HL-60 (cell line): Measurements from ENCODE around the gene MEAK7.
"Not testable (repeated sequence)": the region's sequence is repeated elsewhere in the genome, so short reads cannot be mapped to it uniquely, and the experiment has no call there.

Source experiments
- DNase-seq, 2 experiments: peaks; one replicate each; pipeline ENCODE4 v3.0.0-alpha.2; 2010 to 2020; ENCODE audit warnings: low read depth in 1 of 2, low spot score in 1 of 2
- H3K27ac ChIP-seq: fragments of 250-450 bp; sonication (Bioruptor Pico); replicated peaks from 2 replicates; pipeline ENCODE4 v1.5.1; 2020; ENCODE audit warnings: mild to moderate bottlenecking, moderate library complexity
- H3K27me3 ChIP-seq: fragments of 250-450 bp; sonication (Bioruptor Pico); 2 replicates; pipeline ENCODE4 v1.5.1; 2021; ENCODE audit warnings: mild to moderate bottlenecking, moderate library complexity; ENCODE audit not compliant: insufficient read depth, poor library complexity, severe bottlenecking
- H3K4me3 ChIP-seq: replicated peaks from 2 replicates; pipeline ENCODE4 v1.5.1; 2011; ENCODE audit warnings: mild to moderate bottlenecking, control low read depth, low read length; ENCODE audit not compliant: insufficient read depth
- GABPA ChIP-seq: IDR thresholded peaks from 2 replicates; pipeline ENCODE4 v1.6.1; 2012; ENCODE audit warnings: low read depth
- POLR2AphosphoS5 ChIP-seq: IDR thresholded peaks from 2 replicates; pipeline ENCODE4 v1.6.1; 2012; ENCODE audit warnings: low read depth
- REST ChIP-seq: IDR thresholded peaks from 2 replicates; pipeline ENCODE4 v1.6.1; 2012; ENCODE audit warnings: low read depth; ENCODE audit not compliant: insufficient replicate concordance
- SPI1 ChIP-seq: IDR thresholded peaks from 2 replicates; pipeline ENCODE4 v1.6.1; 2012; ENCODE audit warnings: low read depth, mild to moderate bottlenecking, borderline replicate concordance
- TF ChIP-seq, protein P1 (sequence below): IDR thresholded peaks from one replicate; pipeline ENCODE4 v1.5.1; 2011; ENCODE audit warnings: low read length, control low read depth, inconsistent platforms; ENCODE audit not compliant: insufficient read depth

MEAK7 gene

GRCh38 chr16:84527532-84528269 lies 23.2 kb upstream of the MEAK7 start:
- H3K4me3 ChIP-seq = no peak overlapping the region
- peak; percentile 86 for TF ChIP-seq SPI1
- no peak for TF ChIP-seq POLR2AphosphoS5
- DNase-seq = peak; percentile 56 to 63
- peak overlapping the region; percentile 33 for H3K27ac ChIP-seq
- H3K27me3 ChIP-seq = no peaks in the 10 kb centered on the region

DNA sequence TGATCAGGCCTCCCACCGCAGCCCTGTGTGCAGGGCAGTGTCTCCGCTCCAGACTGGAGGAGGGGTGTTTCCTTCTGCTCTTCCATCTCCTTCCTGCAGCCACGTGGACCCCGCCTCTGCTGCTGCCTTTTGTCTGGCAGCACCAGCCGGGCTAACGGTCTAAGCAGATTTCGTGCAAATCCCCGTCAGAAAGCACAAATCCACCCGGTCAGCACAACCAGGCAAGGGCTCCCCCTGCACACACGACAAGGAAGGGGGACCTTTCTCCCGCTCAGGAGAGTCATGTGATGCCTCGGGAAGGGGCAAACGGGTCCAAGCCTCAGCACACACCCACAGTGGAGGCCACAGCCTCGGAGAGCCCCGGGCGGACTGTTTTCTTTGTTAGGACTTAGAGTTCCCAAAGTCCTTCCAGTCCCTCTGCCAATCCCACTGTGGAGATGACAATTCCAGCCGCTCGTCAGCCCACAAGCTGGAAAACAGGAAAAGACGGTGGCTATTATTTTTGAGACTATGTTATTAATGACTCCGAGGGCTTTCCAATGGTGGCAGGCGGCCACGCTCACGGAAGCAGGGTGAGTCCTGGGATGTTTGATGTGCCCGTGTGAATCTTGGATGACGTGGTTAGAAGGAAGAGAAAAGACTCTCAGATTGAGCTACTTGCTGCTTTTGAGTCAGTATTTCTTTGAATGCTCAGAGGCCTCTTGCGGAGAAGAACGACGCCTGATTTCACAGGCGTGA lies 22.5 kb upstream of the MEAK7 start:
- no peak overlapping the region for H3K4me3 ChIP-seq
- TF ChIP-seq GABPA (no peak), REST (no peak), POLR2AphosphoS5 (no peak), SPI1 (no peak)
- TF ChIP-seq, protein P1, sequence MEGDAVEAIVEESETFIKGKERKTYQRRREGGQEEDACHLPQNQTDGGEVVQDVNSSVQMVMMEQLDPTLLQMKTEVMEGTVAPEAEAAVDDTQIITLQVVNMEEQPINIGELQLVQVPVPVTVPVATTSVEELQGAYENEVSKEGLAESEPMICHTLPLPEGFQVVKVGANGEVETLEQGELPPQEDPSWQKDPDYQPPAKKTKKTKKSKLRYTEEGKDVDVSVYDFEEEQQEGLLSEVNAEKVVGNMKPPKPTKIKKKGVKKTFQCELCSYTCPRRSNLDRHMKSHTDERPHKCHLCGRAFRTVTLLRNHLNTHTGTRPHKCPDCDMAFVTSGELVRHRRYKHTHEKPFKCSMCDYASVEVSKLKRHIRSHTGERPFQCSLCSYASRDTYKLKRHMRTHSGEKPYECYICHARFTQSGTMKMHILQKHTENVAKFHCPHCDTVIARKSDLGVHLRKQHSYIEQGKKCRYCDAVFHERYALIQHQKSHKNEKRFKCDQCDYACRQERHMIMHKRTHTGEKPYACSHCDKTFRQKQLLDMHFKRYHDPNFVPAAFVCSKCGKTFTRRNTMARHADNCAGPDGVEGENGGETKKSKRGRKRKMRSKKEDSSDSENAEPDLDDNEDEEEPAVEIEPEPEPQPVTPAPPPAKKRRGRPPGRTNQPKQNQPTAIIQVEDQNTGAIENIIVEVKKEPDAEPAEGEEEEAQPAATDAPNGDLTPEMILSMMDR = no peak
- H3K27ac ChIP-seq = no peak overlapping the region
- no peak for DNase-seq
- no peaks in the 10 kb centered on the region for H3K27me3 ChIP-seq

- H3K27me3 ChIP-seq, H3K27ac ChIP-seq, H3K4me3 ChIP-seq, DNase-seq: not testable (repeated sequence)
These were observed 20.6 kb upstream of the MEAK7 start for GRCh38 chr16:84524941-84525581.

DNA sequence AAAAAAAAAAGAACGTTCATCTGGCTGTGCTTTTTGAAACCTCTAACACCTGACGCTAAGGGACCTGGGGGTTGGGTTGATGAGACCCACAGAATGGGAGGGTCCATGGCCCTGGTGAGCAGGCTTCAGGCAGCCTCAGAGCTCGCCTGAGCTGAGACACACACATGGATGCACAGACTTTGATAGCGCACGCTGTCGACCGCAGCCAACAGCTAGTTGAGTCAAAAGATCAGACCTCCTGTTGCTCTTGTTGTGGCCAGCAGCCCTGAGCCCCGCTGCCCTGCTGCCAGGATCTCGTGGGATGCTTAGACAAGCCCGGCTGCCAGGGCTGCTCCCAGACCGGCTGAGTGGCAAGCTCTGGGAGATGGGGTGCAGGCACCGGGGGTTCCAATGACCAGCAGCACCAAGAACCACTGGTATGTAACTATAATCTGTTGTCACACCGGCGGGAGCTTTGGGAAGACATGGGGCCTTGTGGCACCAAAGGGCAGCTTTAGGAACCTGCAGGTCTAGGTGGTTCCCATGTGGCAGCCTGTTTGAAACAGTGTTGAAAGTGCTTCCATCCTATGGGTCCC lies 20.0 kb upstream of the MEAK7 start:
- no peak overlapping the region for H3K27ac ChIP-seq
- TF ChIP-seq POLR2AphosphoS5 = no peak
- TF ChIP-seq REST = no peak
- no peak for TF ChIP-seq GABPA
- no peak for TF ChIP-seq SPI1
- TF ChIP-seq, protein P1 = no peak
- DNase-seq = no peak
- H3K4me3 ChIP-seq = no peak overlapping the region
- H3K27me3 ChIP-seq = no peaks in the 10 kb centered on the region
